HG03060 (cell line): ENCODE measurements around the gene SATB1.

Experiments
- ATAC-seq: cut with Tn5 transposase; IDR thresholded peaks from one replicate; pipeline ENCODE4 v1.9.1; 2021; ENCODE audit warnings: low read depth, moderate number of reproducible peaks; ENCODE audit not compliant: unreplicated experiment

SATB1 gene

GRCh38 chr3:18403061-18403460 lies 22.1 kb downstream of the SATB1 start:
- no peak for ATAC-seq

- ATAC-seq, result no peak
These were observed 22.8 kb downstream of the SATB1 start for GRCh38 chr3:18402239-18402799.

GRCh38 chr3:18401300-18401961 lies 23.7 kb downstream of the SATB1 start:
- no peak for ATAC-seq

- ATAC-seq, result no peak
These were observed 26.7 kb downstream of the SATB1 start for GRCh38 chr3:18398448-18398847.

GRCh38 chr3:18396428-18396827 lies 28.7 kb downstream of the SATB1 start:
- no peak for ATAC-seq

- no peak for ATAC-seq
These were observed 30.6 kb downstream of the SATB1 start for GRCh38 chr3:18394384-18394995.

GRCh38 chr3:18393906-18394305 lies 31.2 kb downstream of the SATB1 start:
- ATAC-seq, result no peak

- ATAC-seq, result no peak
These were observed 35.0 kb downstream of the SATB1 start for GRCh38 chr3:18390024-18390660.

GRCh38 chr3:18389108-18389733 lies 35.9 kb downstream of the SATB1 start:
- ATAC-seq, result no peak

GRCh38 chr3:18386274-18386890 lies 38.8 kb downstream of the SATB1 start:
- no peak for ATAC-seq

- ATAC-seq, result no peak
These were observed 39.4 kb downstream of the SATB1 start for GRCh38 chr3:18385706-18386105.

- no peak for ATAC-seq
These were observed 42.3 kb downstream of the SATB1 start for GRCh38 chr3:18382760-18383369.

GRCh38 chr3:18379647-18380046 lies 45.5 kb downstream of the SATB1 start:
- no peak for ATAC-seq

GRCh38 chr3:18378218-18378617 lies 46.9 kb downstream of the SATB1 start:
- no peak for ATAC-seq

GRCh38 chr3:18376682-18377081 lies 48.5 kb downstream of the SATB1 start:
- no peak for ATAC-seq

- no peak for ATAC-seq
These were observed 52.2 kb downstream of the SATB1 start for GRCh38 chr3:18372786-18373405.

GRCh38 chr3:18370672-18371071 lies 54.5 kb downstream of the SATB1 start:
- no peak for ATAC-seq

GRCh38 chr3:18369551-18370185 lies 55.5 kb downstream of the SATB1 start:
- ATAC-seq, result no peak

GRCh38 chr3:18366258-18366657 lies 58.9 kb downstream of the SATB1 start:
- no peak for ATAC-seq
